SK-N-SH (cell line): ENCODE measurements around the gene BMX. TPM values are rescaled to one million over a fixed set of nuclear protein-coding genes. Genes with fewer than 3 reads are reported as not detected.

Experiments used
- CTCF ChIA-PET: fragments of 300-600, 350-600 bp; formaldehyde crosslinking; extraction: SDS; loops from one replicate; lab custom pipeline; 2021; lab: Yijun Ruan, JAX
- POLR2A ChIA-PET: fragments of 350-600 bp; sonication (Branson Sonifier 250); formaldehyde crosslinking; extraction: SDS; loops from one replicate; lab custom pipeline; 2020; ENCODE audit warnings: antibody characterized with exemption, inconsistent platforms; lab: Yijun Ruan, JAX
- DNase-seq: peaks from one replicate; pipeline ENCODE4 v3.0.0; 2012
- H2AFZ ChIP-seq: fragments of 200-600 bp; sonication (generic); 2 replicates; pipeline ENCODE4 v1.8.1; 2016; ENCODE audit warnings: antibody characterized with exemption, mild to moderate bottlenecking, low read depth
- H3F3A ChIP-seq: fragments of 200-600 bp; sonication (generic); replicated peaks from 2 replicates; pipeline ENCODE3; 2016; ENCODE audit warnings: antibody characterized with exemption, mild to moderate bottlenecking; ENCODE audit not compliant: insufficient read depth
- H3K27ac ChIP-seq, 2 experiments: fragments of 200-500 bp in 1 of 2; fragments of 200-600 bp in 1 of 2; sonication (Bioruptor generic) in 1 of 2; sonication (generic), shearing (Covaris generic) in 1 of 2; 2 replicates each; pipeline versions ENCODE4 v1.5.1 to v1.6.1; 2014 to 2016; ENCODE audit warnings: low read depth in 2 of 2, inconsistent platforms in 1 of 2, low read length in 1 of 2, mild to moderate bottlenecking in 1 of 2, mixed read lengths in 1 of 2
- H3K27me3 ChIP-seq: fragments of 200-600 bp; sonication (generic), shearing (Covaris generic); 2 replicates; pipeline ENCODE4 v1.6.1; 2016; ENCODE audit warnings: mixed run types; ENCODE audit not compliant: insufficient read depth
- H3K36me3 ChIP-seq, 2 experiments: fragments of 200-500 bp in 1 of 2; fragments of 200-600 bp in 1 of 2; sonication (Bioruptor generic) in 1 of 2; sonication (generic) in 1 of 2; replicated peaks in 1 of 2; 2 replicates each; pipeline versions ENCODE3 to v1.5.1; 2014 to 2016; ENCODE audit warnings: low read length in 1 of 2, mild to moderate bottlenecking in 1 of 2; ENCODE audit not compliant: insufficient read depth in 2 of 2, control insufficient read depth in 1 of 2
- H3K4me1 ChIP-seq, 2 experiments: fragments of 200-500 bp in 1 of 2; fragments of 200-600 bp in 1 of 2; sonication (Bioruptor generic) in 1 of 2; sonication (generic), shearing (Covaris generic) in 1 of 2; 2 replicates each; pipeline versions ENCODE4 v1.5.1 to v1.6.1; 2014 to 2016; ENCODE audit warnings: low read depth in 1 of 2, low read length in 1 of 2, mixed run types in 1 of 2; ENCODE audit not compliant: insufficient read depth in 2 of 2, control insufficient read depth in 1 of 2
- H3K4me2 ChIP-seq: fragments of 200-600 bp; sonication (generic), shearing (Covaris generic); 2 replicates; pipeline ENCODE4 v1.6.1; 2017; ENCODE audit warnings: mixed run types
- H3K4me3 ChIP-seq, 2 experiments: fragments of 200-500 bp in 1 of 2; fragments of 200-600 bp in 1 of 2; sonication (Bioruptor generic) in 1 of 2; sonication (generic), shearing (Covaris generic) in 1 of 2; 2 replicates each; pipeline versions ENCODE4 v1.5.1 to v1.8.1; 2014 to 2016; ENCODE audit warnings: low read depth in 2 of 2, inconsistent platforms in 1 of 2, low read length in 1 of 2, mild to moderate bottlenecking in 1 of 2, mixed read lengths in 1 of 2, moderate library complexity in 1 of 2
- H3K79me2 ChIP-seq: fragments of 200-600 bp; sonication (generic); 2 replicates; pipeline ENCODE4 v1.8.1; 2017; ENCODE audit warnings: mild to moderate bottlenecking; ENCODE audit not compliant: insufficient read depth
- H3K9ac ChIP-seq: fragments of 200-600 bp; sonication (generic); 2 replicates; pipeline ENCODE4 v1.6.1; 2017; ENCODE audit warnings: mixed run types
- H3K9me2 ChIP-seq: fragments of 200-600 bp; sonication (generic); 2 replicates; pipeline ENCODE4 v1.6.1; 2017; ENCODE audit warnings: mixed run types
- H3K9me3 ChIP-seq: fragments of 200-600 bp; sonication (generic); 2 replicates; pipeline ENCODE4 v1.6.1; 2017; ENCODE audit warnings: mixed run types, mild to moderate bottlenecking, moderate library complexity
- H4K20me1 ChIP-seq: fragments of 200-600 bp; sonication (generic); 2 replicates; pipeline ENCODE4 v1.6.1; 2017; ENCODE audit warnings: mild to moderate bottlenecking, mixed run types; ENCODE audit not compliant: insufficient read depth
- ELF1 ChIP-seq: IDR thresholded peaks from 2 replicates; pipeline ENCODE4 v1.4.0; 2012
- EP300 ChIP-seq, 2 experiments: IDR thresholded peaks; 2 replicates each; pipeline versions ENCODE4 v1.4.0 to v1.6.1; 2012; ENCODE audit warnings: borderline replicate concordance in 1 of 2, low read depth in 1 of 2, low read length in 1 of 2
- EZH2phosphoT487 ChIP-seq: fragments of 200-600 bp; sonication (generic); IDR thresholded peaks from 2 replicates; pipeline ENCODE4 v1.6.1; 2017; ENCODE audit warnings: low read depth, mixed run types, mild to moderate bottlenecking, antibody characterized with exemption, moderate library complexity, borderline replicate concordance
- FOXM1 ChIP-seq: IDR thresholded peaks from 2 replicates; pipeline ENCODE4 v1.4.0; 2012; ENCODE audit warnings: low read depth, mild to moderate bottlenecking
- GABPA ChIP-seq: IDR thresholded peaks from 2 replicates; pipeline ENCODE4 v1.4.0; 2012; ENCODE audit warnings: low read depth, mild to moderate bottlenecking
- GATA2 ChIP-seq: sonication (generic); formaldehyde crosslinking; IDR thresholded peaks from 2 replicates; pipeline ENCODE4 v1.5.0; 2020; ENCODE audit warnings: mild to moderate bottlenecking, missing genetic modification reagents
- MXI1 ChIP-seq: IDR thresholded peaks from 2 replicates; pipeline ENCODE4 v1.6.1; 2012; ENCODE audit warnings: mild to moderate bottlenecking, low read depth, low read length, improper control_type of control experiment
- NFIC ChIP-seq: IDR thresholded peaks from 2 replicates; pipeline ENCODE4 v1.4.0; 2012; ENCODE audit warnings: borderline replicate concordance
- POLR2AphosphoS5 ChIP-seq: IDR thresholded peaks from 2 replicates; pipeline ENCODE4 v1.6.1; 2012; ENCODE audit warnings: low read depth, low read length
- RAD21 ChIP-seq: IDR thresholded peaks from 2 replicates; pipeline ENCODE4 v1.6.1; 2012; ENCODE audit warnings: mild to moderate bottlenecking, low read length
- RFX5 ChIP-seq: IDR thresholded peaks from 2 replicates; pipeline ENCODE4 v1.6.1; 2012; ENCODE audit warnings: mild to moderate bottlenecking, improper control_type of control experiment, low read length
- SMC3 ChIP-seq: IDR thresholded peaks from 2 replicates; pipeline ENCODE4 v1.6.1; 2012; ENCODE audit warnings: low read depth, low read length, improper control_type of control experiment
- TAF1 ChIP-seq: IDR thresholded peaks from 2 replicates; pipeline ENCODE4 v1.6.1; 2012; ENCODE audit warnings: low read depth, mild to moderate bottlenecking, low read length, moderate library complexity, borderline replicate concordance
- TCF12 ChIP-seq: IDR thresholded peaks from 2 replicates; pipeline ENCODE4 v1.4.0; 2012
- TEAD4 ChIP-seq: IDR thresholded peaks from 2 replicates; pipeline ENCODE4 v1.4.0; 2012; ENCODE audit warnings: mild to moderate bottlenecking, borderline replicate concordance; ENCODE audit not compliant: insufficient read depth
- YY1 ChIP-seq: IDR thresholded peaks from 2 replicates; pipeline ENCODE4 v1.4.0; 2012; ENCODE audit warnings: low read depth, mild to moderate bottlenecking
- WGBS: methylation state at CpG from one replicate; pipeline ENCODE4 v1.1.6; 2017; ENCODE audit warnings: low lambda C conversion rate; 5-methylcytosine and 5-hydroxymethylcytosine counted together
- polyA plus RNA-seq, 3 experiments: library from polyadenylated mRNA; depleted of rRNA; stranded (reverse); fragments of >200 nt; gene quantifications; 2 replicates each; pipeline ENCODE4 v1.2.3, GENCODE V29; 2012
- TF ChIP-seq, protein P1 (sequence below): IDR thresholded peaks from 2 replicates; pipeline ENCODE4 v1.4.0; 2012; ENCODE audit warnings: low read depth
- TF ChIP-seq, protein P2 (sequence below): IDR thresholded peaks from 2 replicates; pipeline ENCODE4 v1.4.0; 2012; ENCODE audit warnings: low read depth, borderline replicate concordance
- TF ChIP-seq, protein P3 (sequence below): IDR thresholded peaks from 2 replicates; pipeline ENCODE4 v1.6.1; 2012; ENCODE audit warnings: mild to moderate bottlenecking, low read depth, low read length, moderate library complexity
- TF ChIP-seq, protein P4 (sequence below): fragments of 150-350 bp; IDR thresholded peaks from 2 replicates; pipeline ENCODE4 v1.6.1; 2016; ENCODE audit warnings: mild to moderate bottlenecking, low read depth, low read length
- TF ChIP-seq, protein P5 (sequence below): IDR thresholded peaks from 2 replicates; pipeline ENCODE4; 2012
- TF ChIP-seq, protein P6 (sequence below): fragments of 150-350 bp; IDR thresholded peaks from 2 replicates; pipeline ENCODE4 v1.6.1; 2017; ENCODE audit warnings: antibody characterized with exemption, low read length, low read depth, borderline replicate concordance
- TF ChIP-seq, protein P7 (sequence below): fragments of 200-600 bp; sonication (generic); IDR thresholded peaks from 2 replicates; pipeline ENCODE4 v1.6.1; 2017; ENCODE audit warnings: antibody characterized with exemption, mild to moderate bottlenecking, moderate library complexity

The BMX gene
- polyA plus RNA-seq, 1 of the 3 experiments (the other 2 are of a cell fraction) = not detected

DNA sequence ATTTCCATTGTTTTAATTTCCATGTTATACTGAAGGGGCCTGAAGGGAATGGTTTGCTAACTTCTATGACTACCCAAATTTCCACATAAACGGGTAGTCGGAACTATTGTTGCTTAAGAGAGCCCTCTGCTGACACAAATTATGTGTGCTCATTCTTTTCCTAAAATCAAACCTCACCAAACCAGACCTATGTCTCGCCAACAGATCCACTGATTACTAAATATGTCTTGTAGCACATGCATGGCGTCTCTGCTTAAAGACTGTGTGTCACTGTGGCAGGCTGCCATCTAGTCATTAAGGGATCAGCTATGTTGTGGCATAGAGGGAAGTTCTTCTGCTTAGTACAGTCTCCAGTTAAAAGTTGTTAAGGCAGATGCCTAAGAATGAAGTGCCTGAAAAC is 32.6 kb upstream of the BMX start:
- Histone ChIP-seq H3K4me3 (no peak overlapping the region), H3K27me3 (no peaks in the 10 kb centered on the region), H3K9ac (no peak overlapping the region), H3K79me2 (no peaks in the 10 kb centered on the region), H3K36me3 (no peaks in the 10 kb centered on the region), H2AFZ (no peak overlapping the region), H3K4me1 (peaks cover 0 to 18% of the 10 kb centered on the region in 2 experiments; a peak in 2 of 4 replicates), H3F3A (no peaks in the 10 kb centered on the region), H3K9me2 (no peaks in the 10 kb centered on the region), H3K9me3 (no peaks in the 10 kb centered on the region), H4K20me1 (no peaks in the 10 kb centered on the region), H3K4me2 (no peak overlapping the region), H3K27ac (peak overlapping the region in 1 of 2 experiments; percentile 99; a peak in 2 of 4 replicates)
- POLR2A ChIA-PET = no interaction called here
- DNase-seq = peak; percentile 43
- CTCF ChIA-PET = interaction anchor here (0.6 to 5.6 kb wide), 30 partner anchors 9 to 361 kb away, joined by 3 to 108 read pairs (median 4); partner anchors contain the start of gene PIR
- WGBS = 14% methylated on average over 4 of the region's 4 CpGs
- TF ChIP-seq TAF1 (no peak), POLR2AphosphoS5 (no peak), EP300 (IDR thresholded peaks at IDR 0.05; ENCODE audit: borderline replicate concordance in 1 of 2, low read depth in 1 of 2, low read length in 1 of 2) (peak in 1 of 2 experiments; percentile 76; a peak in 2 of 4 replicates), YY1 (no peak), GATA2 (CRISPR knock-in tag) (0 out of 2 replicates have a peak, but pooled peaks have one; percentile 28), RAD21 (peak; percentile 86), EZH2phosphoT487 (no peak), SMC3 (peak; percentile 87), RFX5 (no peak), FOXM1 (no peak), TEAD4 (no peak), NFIC (no peak), TCF12 (no peak), GABPA (no peak), ELF1 (no peak), MXI1 (peak; percentile 58; the same call in 1 of the 2 replicates)
- TF ChIP-seq, protein P1, sequence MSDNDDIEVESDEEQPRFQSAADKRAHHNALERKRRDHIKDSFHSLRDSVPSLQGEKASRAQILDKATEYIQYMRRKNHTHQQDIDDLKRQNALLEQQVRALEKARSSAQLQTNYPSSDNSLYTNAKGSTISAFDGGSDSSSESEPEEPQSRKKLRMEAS = no peak
- TF ChIP-seq, protein P2, sequence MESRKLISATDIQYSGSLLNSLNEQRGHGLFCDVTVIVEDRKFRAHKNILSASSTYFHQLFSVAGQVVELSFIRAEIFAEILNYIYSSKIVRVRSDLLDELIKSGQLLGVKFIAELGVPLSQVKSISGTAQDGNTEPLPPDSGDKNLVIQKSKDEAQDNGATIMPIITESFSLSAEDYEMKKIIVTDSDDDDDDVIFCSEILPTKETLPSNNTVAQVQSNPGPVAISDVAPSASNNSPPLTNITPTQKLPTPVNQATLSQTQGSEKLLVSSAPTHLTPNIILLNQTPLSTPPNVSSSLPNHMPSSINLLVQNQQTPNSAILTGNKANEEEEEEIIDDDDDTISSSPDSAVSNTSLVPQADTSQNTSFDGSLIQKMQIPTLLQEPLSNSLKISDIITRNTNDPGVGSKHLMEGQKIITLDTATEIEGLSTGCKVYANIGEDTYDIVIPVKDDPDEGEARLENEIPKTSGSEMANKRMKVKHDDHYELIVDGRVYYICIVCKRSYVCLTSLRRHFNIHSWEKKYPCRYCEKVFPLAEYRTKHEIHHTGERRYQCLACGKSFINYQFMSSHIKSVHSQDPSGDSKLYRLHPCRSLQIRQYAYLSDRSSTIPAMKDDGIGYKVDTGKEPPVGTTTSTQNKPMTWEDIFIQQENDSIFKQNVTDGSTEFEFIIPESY = no peak
- TF ChIP-seq, protein P3, sequence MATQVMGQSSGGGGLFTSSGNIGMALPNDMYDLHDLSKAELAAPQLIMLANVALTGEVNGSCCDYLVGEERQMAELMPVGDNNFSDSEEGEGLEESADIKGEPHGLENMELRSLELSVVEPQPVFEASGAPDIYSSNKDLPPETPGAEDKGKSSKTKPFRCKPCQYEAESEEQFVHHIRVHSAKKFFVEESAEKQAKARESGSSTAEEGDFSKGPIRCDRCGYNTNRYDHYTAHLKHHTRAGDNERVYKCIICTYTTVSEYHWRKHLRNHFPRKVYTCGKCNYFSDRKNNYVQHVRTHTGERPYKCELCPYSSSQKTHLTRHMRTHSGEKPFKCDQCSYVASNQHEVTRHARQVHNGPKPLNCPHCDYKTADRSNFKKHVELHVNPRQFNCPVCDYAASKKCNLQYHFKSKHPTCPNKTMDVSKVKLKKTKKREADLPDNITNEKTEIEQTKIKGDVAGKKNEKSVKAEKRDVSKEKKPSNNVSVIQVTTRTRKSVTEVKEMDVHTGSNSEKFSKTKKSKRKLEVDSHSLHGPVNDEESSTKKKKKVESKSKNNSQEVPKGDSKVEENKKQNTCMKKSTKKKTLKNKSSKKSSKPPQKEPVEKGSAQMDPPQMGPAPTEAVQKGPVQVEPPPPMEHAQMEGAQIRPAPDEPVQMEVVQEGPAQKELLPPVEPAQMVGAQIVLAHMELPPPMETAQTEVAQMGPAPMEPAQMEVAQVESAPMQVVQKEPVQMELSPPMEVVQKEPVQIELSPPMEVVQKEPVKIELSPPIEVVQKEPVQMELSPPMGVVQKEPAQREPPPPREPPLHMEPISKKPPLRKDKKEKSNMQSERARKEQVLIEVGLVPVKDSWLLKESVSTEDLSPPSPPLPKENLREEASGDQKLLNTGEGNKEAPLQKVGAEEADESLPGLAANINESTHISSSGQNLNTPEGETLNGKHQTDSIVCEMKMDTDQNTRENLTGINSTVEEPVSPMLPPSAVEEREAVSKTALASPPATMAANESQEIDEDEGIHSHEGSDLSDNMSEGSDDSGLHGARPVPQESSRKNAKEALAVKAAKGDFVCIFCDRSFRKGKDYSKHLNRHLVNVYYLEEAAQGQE = no peak
- TF ChIP-seq, protein P4, sequence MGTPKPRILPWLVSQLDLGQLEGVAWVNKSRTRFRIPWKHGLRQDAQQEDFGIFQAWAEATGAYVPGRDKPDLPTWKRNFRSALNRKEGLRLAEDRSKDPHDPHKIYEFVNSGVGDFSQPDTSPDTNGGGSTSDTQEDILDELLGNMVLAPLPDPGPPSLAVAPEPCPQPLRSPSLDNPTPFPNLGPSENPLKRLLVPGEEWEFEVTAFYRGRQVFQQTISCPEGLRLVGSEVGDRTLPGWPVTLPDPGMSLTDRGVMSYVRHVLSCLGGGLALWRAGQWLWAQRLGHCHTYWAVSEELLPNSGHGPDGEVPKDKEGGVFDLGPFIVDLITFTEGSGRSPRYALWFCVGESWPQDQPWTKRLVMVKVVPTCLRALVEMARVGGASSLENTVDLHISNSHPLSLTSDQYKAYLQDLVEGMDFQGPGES = no peak
- TF ChIP-seq, protein P5, sequence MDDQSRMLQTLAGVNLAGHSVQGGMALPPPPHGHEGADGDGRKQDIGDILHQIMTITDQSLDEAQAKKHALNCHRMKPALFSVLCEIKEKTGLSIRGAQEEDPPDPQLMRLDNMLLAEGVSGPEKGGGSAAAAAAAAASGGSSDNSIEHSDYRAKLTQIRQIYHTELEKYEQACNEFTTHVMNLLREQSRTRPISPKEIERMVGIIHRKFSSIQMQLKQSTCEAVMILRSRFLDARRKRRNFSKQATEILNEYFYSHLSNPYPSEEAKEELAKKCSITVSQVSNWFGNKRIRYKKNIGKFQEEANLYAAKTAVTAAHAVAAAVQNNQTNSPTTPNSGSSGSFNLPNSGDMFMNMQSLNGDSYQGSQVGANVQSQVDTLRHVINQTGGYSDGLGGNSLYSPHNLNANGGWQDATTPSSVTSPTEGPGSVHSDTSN = no peak
- TF ChIP-seq, protein P6, sequence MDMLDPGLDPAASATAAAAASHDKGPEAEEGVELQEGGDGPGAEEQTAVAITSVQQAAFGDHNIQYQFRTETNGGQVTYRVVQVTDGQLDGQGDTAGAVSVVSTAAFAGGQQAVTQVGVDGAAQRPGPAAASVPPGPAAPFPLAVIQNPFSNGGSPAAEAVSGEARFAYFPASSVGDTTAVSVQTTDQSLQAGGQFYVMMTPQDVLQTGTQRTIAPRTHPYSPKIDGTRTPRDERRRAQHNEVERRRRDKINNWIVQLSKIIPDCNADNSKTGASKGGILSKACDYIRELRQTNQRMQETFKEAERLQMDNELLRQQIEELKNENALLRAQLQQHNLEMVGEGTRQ = no peak
- TF ChIP-seq, protein P7, sequence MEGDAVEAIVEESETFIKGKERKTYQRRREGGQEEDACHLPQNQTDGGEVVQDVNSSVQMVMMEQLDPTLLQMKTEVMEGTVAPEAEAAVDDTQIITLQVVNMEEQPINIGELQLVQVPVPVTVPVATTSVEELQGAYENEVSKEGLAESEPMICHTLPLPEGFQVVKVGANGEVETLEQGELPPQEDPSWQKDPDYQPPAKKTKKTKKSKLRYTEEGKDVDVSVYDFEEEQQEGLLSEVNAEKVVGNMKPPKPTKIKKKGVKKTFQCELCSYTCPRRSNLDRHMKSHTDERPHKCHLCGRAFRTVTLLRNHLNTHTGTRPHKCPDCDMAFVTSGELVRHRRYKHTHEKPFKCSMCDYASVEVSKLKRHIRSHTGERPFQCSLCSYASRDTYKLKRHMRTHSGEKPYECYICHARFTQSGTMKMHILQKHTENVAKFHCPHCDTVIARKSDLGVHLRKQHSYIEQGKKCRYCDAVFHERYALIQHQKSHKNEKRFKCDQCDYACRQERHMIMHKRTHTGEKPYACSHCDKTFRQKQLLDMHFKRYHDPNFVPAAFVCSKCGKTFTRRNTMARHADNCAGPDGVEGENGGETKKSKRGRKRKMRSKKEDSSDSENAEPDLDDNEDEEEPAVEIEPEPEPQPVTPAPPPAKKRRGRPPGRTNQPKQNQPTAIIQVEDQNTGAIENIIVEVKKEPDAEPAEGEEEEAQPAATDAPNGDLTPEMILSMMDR = peak; percentile 68
